ENCODE data around the gene C6orf118.

C6orf118 gene

GRCh38 chr6:165308926-165309731 is at the start of gene C6orf118:
Gene C6orf118 (minus strand): TSS chr6:165309605. CDS start chr6:165309586, 19 bp downstream.
- DNase-seq: peak; percentile 13

GRCh38 chr6:165345700-165346099 is 36.3 kb upstream of the C6orf118 start:
- DNase-seq: no peak

GRCh38 chr6:165340532-165340931 is 31.1 kb upstream of the C6orf118 start:
- no peak for DNase-seq

- no peak for DNase-seq
These were observed 16.2 kb upstream of the C6orf118 start for GRCh38 chr6:165325609-165326008.

GRCh38 chr6:165321555-165322145 is 12.2 kb upstream of the C6orf118 start:
- DNase-seq: no peak

- DNase-seq: no peak
These were observed 11.7 kb upstream of the C6orf118 start for GRCh38 chr6:165321150-165321549.

- no peak for DNase-seq
These were observed 8.3 kb upstream of the C6orf118 start for GRCh38 chr6:165317723-165318122.

GRCh38 chr6:165306955-165307354 is 2.5 kb downstream of the C6orf118 start:
- DNase-seq: no peak

- no peak for DNase-seq
These were observed 7.8 kb downstream of the C6orf118 start for GRCh38 chr6:165301372-165302246.

GRCh38 chr6:165300422-165300936 is 8.9 kb downstream of the C6orf118 start:
- DNase-seq: no peak

GRCh38 chr6:165298875-165299274 is 10.5 kb downstream of the C6orf118 start:
- no peak for DNase-seq

GRCh38 chr6:165298402-165298801 is 11.0 kb downstream of the C6orf118 start:
- no peak for DNase-seq

- DNase-seq: no peak
These were observed 16.7 kb downstream of the C6orf118 start for GRCh38 chr6:165292657-165293056.

GRCh38 chr6:165274611-165275010 is 34.8 kb downstream of the C6orf118 start:
- no peak for DNase-seq

GRCh38 chr6:165272585-165272984 is 36.8 kb downstream of the C6orf118 start:
- DNase-seq: no peak

- DNase-seq: no peak
These were observed 40.4 kb downstream of the C6orf118 start for GRCh38 chr6:165268987-165269386.

GRCh38 chr6:165266621-165267020 is 42.8 kb downstream of the C6orf118 start:
- no peak for DNase-seq

GRCh38 chr6:165266191-165266590 is 43.2 kb downstream of the C6orf118 start:
- no peak for DNase-seq

GRCh38 chr6:165260462-165260861 is 48.9 kb downstream of the C6orf118 start:
- DNase-seq: no peak

- DNase-seq: no peak
These were observed 59.6 kb downstream of the C6orf118 start for GRCh38 chr6:165249808-165250207.

GRCh38 chr6:165245701-165246100 is 63.7 kb downstream of the C6orf118 start:
- DNase-seq: no peak

- peak; percentile 43 for DNase-seq
These were observed 64.1 kb downstream of the C6orf118 start for GRCh38 chr6:165245287-165245686.

Measured in MV-4-11 (cell line).